HCT116 (cell line): Measurements from ENCODE around the gene CAB39. TPM values are rescaled to one million over a fixed set of nuclear protein-coding genes. Genes with fewer than 3 reads are reported as not detected.
A peak's percentile ranks its signal among the peaks of the same experiment; 100 is the strongest.

Experiments
- ATAC-seq: fragments of 200-7000 bp; cut with Tn5 transposase; 2 replicates; pipeline ENCODE4 v1.9.1; 2020; ENCODE audit warnings: mild to moderate bottlenecking, moderate library complexity
- BruUV-seq: library from RNA; stranded (reverse); fragments of 400-500 nt; replicated peaks from 2 replicates; lab custom pipeline; 2021; lab: Mats Ljungman, UMichigan
- CTCF ChIA-PET: fragments of 300-600 bp; sonication (Branson Sonifier 250); formaldehyde crosslinking; loops from one replicate; lab custom pipeline; 2021; ENCODE audit warnings: antibody characterized with exemption; lab: Charles Lee
- POLR2A ChIA-PET: fragments of 300-600, 350-600 bp; sonication (Branson Sonifier 250); formaldehyde crosslinking; loops from one replicate; lab custom pipeline; 2021; ENCODE audit warnings: antibody characterized with exemption; lab: Charles Lee
- RAD21 ChIA-PET, 2 experiments: fragments of 300-600 bp; sonication (Branson Sonifier 250); formaldehyde crosslinking; loops; one replicate each; lab custom pipeline; 2023; ENCODE audit warnings: low total read pairs in 2 of 2; ENCODE audit not compliant: uncharacterized antibody in 2 of 2, unreplicated experiment in 2 of 2, low non-redundant PET in 1 of 2; lab: Charles Lee
- DNase-seq: peaks from one replicate; pipeline ENCODE4 v3.0.0-alpha.2; 2010; ENCODE audit warnings: low read depth, low spot score
- H2AFZ ChIP-seq: fragments of 200-600 bp; shearing (Covaris generic), sonication (generic); 2 replicates; pipeline ENCODE4 v1.6.1; 2017; ENCODE audit warnings: low read depth, mixed run types, mixed read lengths, antibody characterized with exemption, low read length; ENCODE audit not compliant: poor library complexity, severe bottlenecking
- H3K27ac ChIP-seq: 2 replicates; pipeline ENCODE4 v1.5.1; 2012; ENCODE audit warnings: low read depth, low read length
- H3K27me3 ChIP-seq: fragments of 200-600 bp; sonication (generic); 2 replicates; pipeline ENCODE4 v1.6.1; 2016; ENCODE audit warnings: mixed run types, low read length, mixed read lengths; ENCODE audit not compliant: insufficient read depth
- H3K36me3 ChIP-seq, 2 experiments: fragments of 200-500 bp in 1 of 2; fragments of 200-600 bp in 1 of 2; sonication (Bioruptor generic) in 1 of 2; sonication (generic) in 1 of 2; 2 replicates each; pipeline versions ENCODE4 v1.5.1 to v1.6.1; 2014 to 2016; ENCODE audit warnings: low read length in 2 of 2, inconsistent platforms in 1 of 2, mixed read lengths in 1 of 2, mixed run types in 1 of 2; ENCODE audit not compliant: insufficient read depth in 2 of 2, control insufficient read depth in 1 of 2
- H3K4me1 ChIP-seq, 2 experiments: fragments of 200-600 bp in 1 of 2; sonication (generic) in 1 of 2; 2 replicates each; pipeline versions ENCODE4 v1.5.1 to v1.6.1; 2012 to 2017; ENCODE audit warnings: low read length in 2 of 2, inconsistent platforms in 1 of 2, mild to moderate bottlenecking in 1 of 2, mixed read lengths in 1 of 2, mixed run types in 1 of 2, moderate library complexity in 1 of 2; ENCODE audit not compliant: insufficient read depth in 2 of 2, control insufficient read depth in 1 of 2
- H3K4me2 ChIP-seq: fragments of 200-600 bp; sonication (generic); 2 replicates; pipeline ENCODE4 v1.6.1; 2017; ENCODE audit warnings: mixed run types, low read length, mixed read lengths
- H3K4me3 ChIP-seq, 2 experiments: fragments of 200-600 bp in 1 of 2; sonication (generic) in 1 of 2; replicated peaks in 1 of 2; 2 replicates each; pipeline ENCODE4 v1.5.1; 2011 to 2016; ENCODE audit warnings: low read length in 2 of 2, control low read depth in 1 of 2, low read depth in 1 of 2, mild to moderate bottlenecking in 1 of 2, mixed read lengths in 1 of 2, mixed run types in 1 of 2
- H3K79me2 ChIP-seq: fragments of 200-600 bp; sonication (generic); 2 replicates; pipeline ENCODE4 v1.6.1; 2017; ENCODE audit warnings: mild to moderate bottlenecking, mixed run types, low read length, moderate library complexity, mixed read lengths; ENCODE audit not compliant: insufficient read depth
- H3K9ac ChIP-seq: fragments of 200-600 bp; sonication (generic); 2 replicates; pipeline ENCODE4 v1.6.1; 2016; ENCODE audit warnings: low read length, mixed read lengths
- H3K9me2 ChIP-seq: fragments of 200-600 bp; sonication (generic), shearing (Covaris generic); 2 replicates; pipeline ENCODE4 v1.6.1; 2017; ENCODE audit warnings: mixed run types, mild to moderate bottlenecking, moderate library complexity; ENCODE audit not compliant: insufficient read depth
- H3K9me3 ChIP-seq, 2 experiments: fragments of 200-500 bp in 1 of 2; fragments of 200-600 bp in 1 of 2; sonication (Bioruptor generic) in 1 of 2; sonication (generic) in 1 of 2; 2 replicates each; pipeline ENCODE4 v1.6.1; 2014 to 2017; ENCODE audit warnings: low read length in 2 of 2, mixed read lengths in 2 of 2, inconsistent platforms in 1 of 2, low read depth in 1 of 2, mild to moderate bottlenecking in 1 of 2, mixed run types in 1 of 2, moderate library complexity in 1 of 2; ENCODE audit not compliant: control insufficient read depth in 1 of 2, insufficient read depth in 1 of 2
- H4K20me1 ChIP-seq: fragments of 200-600 bp; sonication (generic), shearing (Covaris generic); 2 replicates; pipeline ENCODE4 v1.6.1; 2017; ENCODE audit warnings: mixed run types, mild to moderate bottlenecking, moderate library complexity; ENCODE audit not compliant: insufficient read depth
- ATF3 ChIP-seq: IDR thresholded peaks from 2 replicates; pipeline ENCODE4 v1.6.1; 2012
- CBX3 ChIP-seq: IDR thresholded peaks from 2 replicates; pipeline ENCODE4 v1.6.1; 2012; ENCODE audit warnings: low read depth
- CEBPB ChIP-seq: IDR thresholded peaks from 2 replicates; pipeline ENCODE4 v1.6.1; 2012; ENCODE audit warnings: low read depth
- CTCF ChIP-seq, 3 experiments: fragments of 200-600 bp in 1 of 3; sonication (generic) in 1 of 3; IDR thresholded peaks in 2 of 3; conservative IDR thresholded peaks in 1 of 3; 2 replicates each; pipeline ENCODE4 v1.5.1; 2012 to 2017; ENCODE audit warnings: low read depth in 2 of 3, low read length in 2 of 3, antibody characterized with exemption in 1 of 3, borderline replicate concordance in 1 of 3, control low read depth in 1 of 3, mild to moderate bottlenecking in 1 of 3, mixed read lengths in 1 of 3, mixed run types in 1 of 3, moderate library complexity in 1 of 3; ENCODE audit not compliant: insufficient read depth in 1 of 3
- EGR1 ChIP-seq: IDR thresholded peaks from 2 replicates; pipeline ENCODE4 v1.6.1; 2012; ENCODE audit warnings: low read depth
- ELF1 ChIP-seq: IDR thresholded peaks from 2 replicates; pipeline ENCODE4 v1.6.1; 2012; ENCODE audit warnings: low read depth, borderline replicate concordance
- EZH2 ChIP-seq: fragments of 200-600 bp; sonication (generic); IDR thresholded peaks from 2 replicates; pipeline ENCODE4 v1.6.1; 2017; ENCODE audit warnings: antibody characterized with exemption, mixed run types
- EZH2phosphoT487 ChIP-seq: fragments of 200-600 bp; IDR thresholded peaks from 2 replicates; pipeline ENCODE4 v1.6.1; 2018; ENCODE audit warnings: antibody characterized with exemption, borderline replicate concordance
- FOSL1 ChIP-seq: IDR thresholded peaks from 2 replicates; pipeline ENCODE4 v1.6.1; 2012; ENCODE audit warnings: low read depth
- JUND ChIP-seq: IDR thresholded peaks from 2 replicates; pipeline ENCODE4 v1.6.1; 2012
- MAX ChIP-seq: IDR thresholded peaks from 2 replicates; pipeline ENCODE4 v1.6.1; 2012
- POLR2A ChIP-seq: IDR thresholded peaks from 2 replicates; pipeline ENCODE4 v1.7.0; 2011; ENCODE audit warnings: borderline replicate concordance; ENCODE audit not compliant: insufficient read depth, insufficient read length; ENCODE audit errors: extremely low read depth
- POLR2AphosphoS5 ChIP-seq: IDR thresholded peaks from 2 replicates; pipeline ENCODE4 v1.6.1; 2011; ENCODE audit warnings: mild to moderate bottlenecking, low read depth, low read length, moderate library complexity
- RAD21 ChIP-seq: IDR thresholded peaks from 2 replicates; pipeline ENCODE4 v1.6.1; 2012; ENCODE audit warnings: low read depth, mild to moderate bottlenecking
- SIN3A ChIP-seq: IDR thresholded peaks from 2 replicates; pipeline ENCODE4 v1.6.1; 2012; ENCODE audit warnings: low read depth
- SP1 ChIP-seq: IDR thresholded peaks from 2 replicates; pipeline ENCODE4 v1.6.1; 2012; ENCODE audit warnings: low read depth
- SRF ChIP-seq: IDR thresholded peaks from 2 replicates; pipeline ENCODE4 v1.6.1; 2012; ENCODE audit warnings: low read depth
- TCF7L2 ChIP-seq: IDR thresholded peaks from 2 replicates; pipeline ENCODE4 v1.7.0; 2011; ENCODE audit warnings: borderline replicate concordance, inconsistent platforms; ENCODE audit not compliant: insufficient read depth, insufficient read length; ENCODE audit errors: extremely low read depth
- YY1 ChIP-seq: IDR thresholded peaks from 2 replicates; pipeline ENCODE4 v1.6.1; 2011; ENCODE audit warnings: low read length, low read depth, moderate library complexity, mild to moderate bottlenecking; ENCODE audit not compliant: insufficient replicate concordance; ENCODE audit errors: extremely low read depth
- ZFX ChIP-seq: fragments of 450-650 bp; IDR thresholded peaks from 2 replicates; pipeline ENCODE4 v1.6.1; 2017
- ZNF274 ChIP-seq: fragments of 200-500 bp; sonication (Bioruptor generic); IDR thresholded peaks from 2 replicates; pipeline ENCODE4 v1.6.1; 2014; ENCODE audit warnings: mild to moderate bottlenecking, low read depth, low read length, inconsistent platforms
- intact Hi-C: fragments of 100-400 bp; cut with micrococcal nuclease; formaldehyde crosslinking; loops from 2 replicates; pipeline ENCODE4 v1.10.0; 2022
- total RNA-seq: library from RNA; stranded (reverse); gene quantifications from one replicate; pipeline ENCODE4 v1.2.1, GENCODE V29; 2021; ENCODE audit not compliant: unreplicated experiment
- TF ChIP-seq, protein P1 (sequence below): IDR thresholded peaks from 2 replicates; pipeline ENCODE4 v1.6.1; 2012; ENCODE audit warnings: low read depth

The CAB39 gene
- total RNA-seq, 1 experiment from 2014 or later = 63.6 TPM

GRCh38 chr2:230798769-230799399, 86.2 kb downstream of the CAB39 start:
- Histone ChIP-seq H3K27me3 (no peaks in the 10 kb centered on the region), H3K4me1 (peaks cover 32 to 48% of the 10 kb centered on the region in 2 experiments), H2AFZ (no peak overlapping the region), H3K27ac (no peak overlapping the region), H4K20me1 (no peaks in the 10 kb centered on the region), H3K4me3 (no peak overlapping the region), H3K9me3 (no peaks in the 10 kb centered on the region), H3K9me2 (no peaks in the 10 kb centered on the region), H3K36me3 (peaks cover 6 to 15% of the 10 kb centered on the region in 2 experiments; a peak in 3 of 4 replicates), H3K9ac (no peak overlapping the region), H3K4me2 (no peak overlapping the region), H3K79me2 (peaks cover 27% of the 10 kb centered on the region)
- ChIA-PET POLR2A (interaction anchor here (0.5 kb wide), 1 partner anchor 89 kb away, joined by 3 read pairs; no protein-coding TSS in a partner anchor), RAD21 (interaction anchor here (0.5 to 1.2 kb wide), 3 partner anchors 30 to 268 kb away, joined by 3 to 8 read pairs (median 4); no protein-coding TSS in a partner anchor), CTCF (interaction anchor here (0.6 to 2.8 kb wide), 21 partner anchors 11 to 796 kb away, joined by 3 to 17 read pairs (median 4); no protein-coding TSS in a partner anchor)
- DNase-seq (no peak), ATAC-seq (0 out of 2 replicates have a peak, but pooled peaks have one; percentile 33)
- intact Hi-C loops = loop anchor here (2.0 to 10.0 kb wide), 7 partner anchors 37 to 874 kb away; partner anchors contain the start of genes CAB39, FBXO36, SP100 and TRIP12
- no TSS peak for BruUV-seq
- TF ChIP-seq CTCF (IDR thresholded peaks at IDR 0.05 in 2 of 3, conservative IDR thresholded peaks at IDR 0.05 in 1 of 3; ENCODE audit: borderline replicate concordance in 1 of 3, insufficient read depth in 1 of 3, low read depth in 2 of 3, low read length in 2 of 3) = peak; percentile 61 to 83 (median 61)
- no peak for TF ChIP-seq EZH2
- no peak for TF ChIP-seq CBX3
- no peak for TF ChIP-seq TCF7L2
- TF ChIP-seq SRF = no peak
- no peak for TF ChIP-seq POLR2A
- TF ChIP-seq MAX = no peak; the same call in 1 of the 2 replicates
- TF ChIP-seq CEBPB = peak; percentile 29; the same call in 1 of the 2 replicates
- TF ChIP-seq YY1 = no peak
- TF ChIP-seq ELF1 = no peak
- TF ChIP-seq JUND = no peak
- TF ChIP-seq RAD21 = peak; percentile 92
- TF ChIP-seq EZH2phosphoT487 = no peak
- TF ChIP-seq SP1 = no peak
- TF ChIP-seq ATF3 = no peak
- no peak for TF ChIP-seq FOSL1
- TF ChIP-seq, protein P1, sequence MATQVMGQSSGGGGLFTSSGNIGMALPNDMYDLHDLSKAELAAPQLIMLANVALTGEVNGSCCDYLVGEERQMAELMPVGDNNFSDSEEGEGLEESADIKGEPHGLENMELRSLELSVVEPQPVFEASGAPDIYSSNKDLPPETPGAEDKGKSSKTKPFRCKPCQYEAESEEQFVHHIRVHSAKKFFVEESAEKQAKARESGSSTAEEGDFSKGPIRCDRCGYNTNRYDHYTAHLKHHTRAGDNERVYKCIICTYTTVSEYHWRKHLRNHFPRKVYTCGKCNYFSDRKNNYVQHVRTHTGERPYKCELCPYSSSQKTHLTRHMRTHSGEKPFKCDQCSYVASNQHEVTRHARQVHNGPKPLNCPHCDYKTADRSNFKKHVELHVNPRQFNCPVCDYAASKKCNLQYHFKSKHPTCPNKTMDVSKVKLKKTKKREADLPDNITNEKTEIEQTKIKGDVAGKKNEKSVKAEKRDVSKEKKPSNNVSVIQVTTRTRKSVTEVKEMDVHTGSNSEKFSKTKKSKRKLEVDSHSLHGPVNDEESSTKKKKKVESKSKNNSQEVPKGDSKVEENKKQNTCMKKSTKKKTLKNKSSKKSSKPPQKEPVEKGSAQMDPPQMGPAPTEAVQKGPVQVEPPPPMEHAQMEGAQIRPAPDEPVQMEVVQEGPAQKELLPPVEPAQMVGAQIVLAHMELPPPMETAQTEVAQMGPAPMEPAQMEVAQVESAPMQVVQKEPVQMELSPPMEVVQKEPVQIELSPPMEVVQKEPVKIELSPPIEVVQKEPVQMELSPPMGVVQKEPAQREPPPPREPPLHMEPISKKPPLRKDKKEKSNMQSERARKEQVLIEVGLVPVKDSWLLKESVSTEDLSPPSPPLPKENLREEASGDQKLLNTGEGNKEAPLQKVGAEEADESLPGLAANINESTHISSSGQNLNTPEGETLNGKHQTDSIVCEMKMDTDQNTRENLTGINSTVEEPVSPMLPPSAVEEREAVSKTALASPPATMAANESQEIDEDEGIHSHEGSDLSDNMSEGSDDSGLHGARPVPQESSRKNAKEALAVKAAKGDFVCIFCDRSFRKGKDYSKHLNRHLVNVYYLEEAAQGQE = no peak
- no peak for TF ChIP-seq EGR1
- TF ChIP-seq POLR2AphosphoS5 = no peak
- TF ChIP-seq ZFX = no peak
- no peak for TF ChIP-seq SIN3A
- no peak for TF ChIP-seq ZNF274
